Measurements from ENCODE around the gene HOXC6.

The HOXC6 gene

DNA sequence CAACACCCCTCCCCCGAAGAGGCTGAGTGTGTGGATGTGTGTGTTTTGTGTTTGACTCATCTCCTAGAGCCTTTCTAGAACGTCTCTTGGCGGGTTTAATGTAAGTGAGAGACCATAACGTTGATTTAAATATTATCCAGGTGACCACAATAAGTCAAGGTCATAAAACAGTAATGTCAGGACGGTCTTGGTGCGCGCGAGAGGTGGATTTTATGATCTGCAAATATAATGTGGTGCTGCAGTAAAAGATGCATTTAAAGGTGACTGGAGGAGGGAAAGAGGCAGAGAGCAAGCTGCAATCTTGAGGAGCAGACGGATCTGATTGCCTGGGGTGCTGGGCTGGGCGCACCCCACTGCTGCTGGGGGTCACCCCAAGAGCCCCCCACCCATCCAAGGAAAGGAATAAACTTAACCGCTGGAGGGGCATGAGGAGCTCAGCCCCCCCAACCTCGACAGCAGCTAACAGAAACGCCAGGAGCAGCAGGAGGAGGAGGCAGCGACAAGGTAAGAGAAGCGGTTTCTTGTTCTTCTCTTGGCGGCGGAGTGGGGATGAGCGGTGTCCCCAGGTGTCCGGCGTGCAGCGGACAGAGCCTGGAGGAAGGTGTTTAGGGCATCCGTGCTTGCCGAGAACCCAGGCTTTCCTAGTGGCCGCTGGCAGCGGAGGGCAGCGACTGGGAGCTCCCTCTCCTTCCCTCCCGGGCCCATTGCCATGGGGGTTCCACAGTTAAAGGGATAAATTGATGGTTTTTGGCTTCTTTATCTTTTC lies 37.7 kb upstream of the HOXC6 start:
- no peak for DNase-seq

DNA sequence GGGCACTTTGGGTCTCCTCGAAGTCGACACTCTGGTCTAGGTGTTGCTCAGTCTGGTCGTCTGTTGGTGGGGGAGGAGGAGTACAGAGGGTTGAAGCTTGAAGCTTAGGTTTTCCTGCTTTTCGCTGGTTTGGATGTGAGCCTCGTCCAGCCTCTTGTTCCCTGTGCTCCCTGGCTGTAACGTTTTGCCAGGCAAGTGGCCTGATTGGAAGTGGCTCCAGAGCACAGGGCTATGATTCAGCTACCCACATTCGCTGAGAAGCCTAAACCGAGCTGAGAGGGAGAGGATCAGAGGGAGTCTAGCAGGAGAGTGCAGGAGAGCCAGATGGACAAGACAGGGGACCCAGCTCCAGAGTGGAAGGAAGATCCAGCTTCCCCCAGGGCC lies 37.2 kb upstream of the HOXC6 start:
- DNase-seq: no peak

DNA sequence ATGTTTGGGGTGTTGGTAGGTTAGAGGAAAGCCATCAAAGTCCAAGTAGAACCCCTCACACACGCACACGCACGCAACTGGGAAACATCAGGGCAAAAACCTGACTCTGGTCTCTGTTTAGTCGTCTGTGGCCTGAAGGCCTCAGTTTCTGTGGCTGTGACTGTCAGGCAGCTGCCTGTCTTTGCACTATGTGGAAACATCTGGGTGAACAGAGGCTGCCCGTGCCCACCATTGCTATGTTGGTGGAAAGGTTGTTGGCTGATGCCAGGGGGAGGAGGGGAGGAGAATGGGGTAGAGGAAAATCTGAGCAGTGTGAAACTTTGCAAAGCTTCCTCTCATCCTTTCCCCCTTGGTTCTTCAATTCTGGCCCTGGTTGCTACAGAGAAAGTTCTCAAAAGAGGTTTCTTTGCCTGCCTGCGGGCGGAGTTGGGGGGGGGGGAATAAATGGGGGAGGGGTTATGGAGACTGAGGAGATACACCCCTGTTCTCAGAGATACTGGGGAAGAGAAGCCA lies 35.8 kb upstream of the HOXC6 start:
- no peak for DNase-seq

DNA sequence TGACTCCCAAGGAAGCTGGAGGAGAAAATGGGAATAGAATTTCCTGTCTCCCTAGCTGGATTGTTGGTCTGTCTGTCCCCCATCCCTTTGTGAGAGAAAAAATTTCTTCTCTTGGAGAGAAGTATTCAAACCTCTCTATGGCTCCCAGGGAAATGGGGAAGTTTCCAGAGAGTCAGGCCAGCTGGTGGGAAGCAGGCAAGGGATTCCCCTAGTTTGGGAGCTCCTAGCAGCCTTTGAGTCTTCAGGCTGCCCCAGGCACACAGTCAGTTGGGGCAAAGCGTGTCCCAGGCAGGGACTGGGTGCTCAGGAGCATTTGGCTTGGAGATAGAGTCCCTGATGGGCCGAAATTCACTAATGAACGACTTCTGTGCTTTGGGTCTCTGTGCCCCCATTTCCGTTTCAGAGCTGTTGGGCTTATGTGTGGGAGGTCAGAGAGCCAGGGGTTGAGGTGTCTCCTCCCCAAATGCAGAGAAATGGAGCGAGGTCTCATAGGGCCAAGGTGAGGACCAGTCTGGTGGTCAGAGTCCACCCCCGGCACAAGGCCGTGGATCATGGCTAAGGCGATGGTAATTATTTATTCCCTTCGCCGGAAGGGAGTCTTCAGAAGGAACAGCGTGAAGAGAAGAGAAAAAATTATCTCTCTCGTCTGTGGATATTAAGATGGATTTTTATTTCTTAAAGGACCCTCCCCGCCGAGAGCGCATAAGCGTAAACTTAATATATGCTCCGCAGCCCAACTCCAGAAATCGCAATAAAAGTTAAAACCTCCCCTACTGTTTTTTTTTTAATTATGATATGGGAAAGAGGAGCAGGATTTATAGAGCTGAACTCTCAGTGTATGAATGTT lies 34.9 kb upstream of the HOXC6 start:
- DNase-seq: no peak

DNA sequence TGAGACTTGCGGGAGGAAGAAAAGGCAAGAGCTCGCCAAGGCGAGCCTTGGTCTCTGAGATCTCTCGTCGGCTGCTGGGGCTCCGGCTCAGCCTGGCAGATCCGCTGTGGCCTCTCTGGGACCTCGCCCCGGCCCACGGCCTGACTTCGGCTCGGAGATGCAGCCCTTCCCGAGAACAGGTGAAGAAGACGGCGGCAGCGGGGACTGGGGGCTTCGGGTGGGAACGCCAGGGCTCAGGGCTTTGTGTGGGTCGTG lies 34.3 kb upstream of the HOXC6 start:
- no peak for DNase-seq

DNA sequence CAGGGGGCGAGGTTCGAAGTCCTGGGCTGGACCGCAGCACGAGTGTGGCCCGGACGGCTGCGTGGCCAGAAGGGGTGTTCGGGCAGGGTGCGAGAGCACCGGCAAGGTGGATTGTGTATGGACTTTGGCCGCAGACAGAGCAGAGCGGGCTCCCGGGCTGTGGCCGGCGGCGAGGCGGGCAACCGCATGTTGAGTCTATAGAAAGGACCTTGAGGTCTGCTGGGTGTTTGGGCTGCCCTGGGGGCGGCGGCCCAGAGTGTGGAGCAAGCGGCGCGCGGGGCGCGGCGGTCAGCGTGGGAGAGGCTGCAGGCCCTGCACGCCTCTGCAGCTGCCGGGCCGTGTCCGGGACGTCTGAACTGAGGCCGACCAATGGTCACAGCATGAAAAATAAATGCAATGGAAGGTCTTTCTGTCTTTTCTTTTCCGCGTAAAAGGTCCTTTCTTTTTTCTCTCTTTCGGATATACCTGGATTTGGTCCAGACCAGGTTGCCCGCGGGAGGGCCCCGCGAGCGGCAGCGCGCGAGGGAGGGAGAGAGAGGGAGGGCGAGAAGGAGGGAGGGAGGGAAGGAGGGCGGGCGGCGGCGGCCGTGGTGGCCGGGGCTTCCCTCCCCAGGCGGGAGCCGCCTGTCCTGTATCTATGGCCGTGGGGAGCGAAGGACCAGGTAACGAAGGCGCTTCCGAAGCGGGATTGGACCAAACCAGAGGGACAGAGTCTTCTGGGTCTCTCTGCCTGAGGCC lies 33.8 kb upstream of the HOXC6 start:
- DNase-seq: no peak

DNA sequence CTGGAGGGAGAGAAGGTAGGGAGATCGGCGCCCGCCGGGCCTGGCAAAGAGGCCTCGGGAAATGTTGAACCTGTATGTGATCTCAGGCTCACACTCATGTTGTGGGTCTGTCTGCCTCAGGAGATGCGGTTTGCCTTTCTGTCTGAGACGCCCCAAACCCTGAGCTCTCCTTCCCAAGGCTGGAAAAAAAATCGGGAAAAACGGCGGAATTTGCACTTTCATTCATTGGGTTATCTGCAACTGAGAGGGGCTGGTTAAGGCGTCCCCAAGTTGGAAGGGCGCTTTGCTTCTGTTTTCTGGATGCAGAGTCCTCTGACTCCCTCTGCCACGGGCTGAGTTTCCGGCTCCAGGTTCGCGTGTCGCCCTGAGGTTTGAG lies 33.2 kb upstream of the HOXC6 start:
- DNase-seq: no peak

DNA sequence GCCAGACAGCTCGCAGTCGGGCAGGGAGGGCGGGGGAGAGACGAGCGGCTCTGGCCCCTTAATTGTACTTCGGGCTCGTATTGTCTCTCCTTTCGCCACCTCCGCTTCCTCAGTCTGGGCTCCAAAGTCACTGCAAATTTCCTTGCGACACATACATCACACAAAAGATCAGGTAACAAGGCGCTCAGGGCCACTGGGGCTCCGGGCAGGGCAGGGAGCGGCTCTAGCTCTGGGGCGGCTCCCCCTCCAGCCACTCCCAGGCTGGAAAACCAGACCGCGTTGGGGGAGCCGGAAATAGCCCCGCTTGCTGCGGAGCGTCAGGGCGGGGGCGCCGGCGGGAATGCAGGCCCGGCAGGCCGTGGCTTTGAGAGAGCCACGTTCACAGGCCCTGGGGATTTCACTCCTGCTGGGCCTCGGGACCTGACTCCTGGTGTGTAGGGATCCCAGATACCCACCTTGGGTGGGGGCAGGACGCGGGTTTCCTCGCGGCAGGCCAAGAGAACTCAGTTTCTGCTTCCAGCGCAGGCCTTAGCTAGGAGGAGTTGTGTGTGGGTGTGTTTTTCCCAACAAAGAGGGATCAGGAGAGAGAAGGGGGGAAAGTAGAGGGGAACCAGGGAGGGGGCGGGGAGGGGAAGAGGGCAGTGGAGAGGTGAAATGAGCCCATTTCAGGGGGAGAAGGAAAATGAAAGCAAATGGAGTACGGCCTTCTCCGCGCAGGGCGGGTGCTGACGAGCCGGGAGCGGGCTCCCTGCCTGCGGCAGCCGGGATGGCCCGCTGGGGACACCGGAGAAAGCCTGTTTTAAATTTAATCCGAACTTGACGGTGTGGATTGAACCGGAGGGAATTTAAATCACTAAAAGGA lies 32.6 kb upstream of the HOXC6 start:
- DNase-seq: no peak

DNA sequence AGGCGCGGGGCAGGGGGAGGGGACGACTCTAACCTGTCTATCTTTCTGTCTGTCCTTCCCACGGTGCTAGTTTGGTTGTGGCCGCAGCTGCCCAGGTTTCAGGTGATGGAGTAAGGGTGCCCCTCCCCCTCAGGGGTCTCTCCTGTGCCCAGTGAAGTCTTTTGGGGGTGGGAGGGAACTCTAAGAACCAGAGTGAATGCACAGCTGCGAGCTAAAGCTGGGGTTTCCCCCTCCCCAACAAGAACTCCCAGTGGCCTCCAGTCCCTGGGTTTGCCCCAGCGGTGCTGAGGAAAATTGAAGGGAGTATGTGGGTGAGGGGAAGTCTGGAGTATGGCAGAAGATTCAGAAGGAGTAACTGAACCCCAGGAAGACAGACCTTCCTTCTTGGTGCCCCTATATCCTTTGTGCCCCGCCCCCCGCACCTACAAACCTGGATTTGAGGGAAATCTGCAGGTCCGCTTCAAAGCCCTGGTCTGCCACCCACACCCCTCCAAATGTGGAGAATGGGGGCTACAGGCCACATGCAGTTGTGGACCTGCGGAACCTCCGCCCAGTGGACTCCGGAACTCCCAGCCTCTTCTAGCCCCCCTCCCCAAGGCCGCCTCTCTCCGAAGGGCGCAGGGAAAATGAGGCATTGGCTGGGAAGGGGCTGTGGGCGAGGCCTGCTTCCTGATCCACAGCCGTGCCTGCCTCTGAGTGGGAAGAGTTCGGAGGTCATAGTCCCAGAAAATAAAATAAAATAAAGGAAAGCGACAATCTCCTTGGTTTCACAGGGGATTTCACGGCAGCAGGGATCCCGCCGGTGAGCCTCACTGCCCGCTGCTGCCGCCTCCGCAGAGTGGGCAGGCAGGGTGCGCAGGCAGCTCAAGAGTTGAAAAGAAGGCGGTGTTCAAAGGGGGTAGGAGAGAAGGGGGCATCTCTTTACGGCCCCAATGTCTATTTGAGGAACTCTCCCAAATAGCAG lies 31.7 kb upstream of the HOXC6 start:
- DNase-seq: no peak

DNA sequence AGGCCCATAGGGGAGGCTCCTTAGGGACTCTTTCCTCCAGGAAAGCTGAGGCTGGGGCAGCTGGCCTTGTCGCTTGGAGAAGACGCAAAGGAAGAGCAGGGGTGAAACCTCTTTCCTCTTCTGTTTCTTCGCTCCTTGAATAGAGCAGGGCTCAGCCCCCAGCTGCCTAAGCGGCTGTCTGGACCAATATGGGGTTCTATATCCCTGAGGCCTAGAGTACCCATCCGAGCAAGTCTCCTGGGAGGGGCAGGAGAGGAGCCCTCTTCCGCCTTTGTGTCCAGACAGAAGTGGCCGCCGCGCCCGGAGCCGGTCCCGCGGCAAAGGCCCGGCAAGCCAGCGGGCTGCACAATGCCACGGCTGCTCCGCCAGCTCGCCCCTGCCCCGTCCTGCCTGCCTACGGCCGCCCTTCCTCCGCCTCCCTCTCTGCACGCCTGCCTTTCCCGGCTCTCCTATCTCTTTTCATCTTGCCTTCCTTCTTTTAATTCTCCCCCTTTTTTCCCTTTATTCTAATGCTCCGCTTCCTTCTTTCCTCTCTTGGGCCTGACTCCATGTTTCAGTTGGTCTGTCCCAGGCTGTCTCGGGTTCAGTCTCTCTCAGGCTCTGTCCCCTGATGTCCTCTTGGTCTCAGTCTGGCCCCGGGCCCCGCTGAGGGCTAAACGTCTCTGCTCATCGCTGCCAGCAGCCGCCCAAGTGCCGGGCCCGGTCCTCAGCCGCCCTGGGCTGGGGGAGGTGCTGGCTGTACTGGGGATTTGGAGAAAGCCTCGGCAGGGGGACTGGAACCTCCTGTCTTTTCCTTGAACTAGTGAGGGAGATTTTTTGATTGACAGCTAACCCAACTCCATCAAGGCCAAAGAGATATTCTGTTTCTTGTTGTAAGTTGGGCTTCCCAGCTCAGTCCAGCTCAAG lies 30.8 kb upstream of the HOXC6 start:
- no peak for DNase-seq

DNA sequence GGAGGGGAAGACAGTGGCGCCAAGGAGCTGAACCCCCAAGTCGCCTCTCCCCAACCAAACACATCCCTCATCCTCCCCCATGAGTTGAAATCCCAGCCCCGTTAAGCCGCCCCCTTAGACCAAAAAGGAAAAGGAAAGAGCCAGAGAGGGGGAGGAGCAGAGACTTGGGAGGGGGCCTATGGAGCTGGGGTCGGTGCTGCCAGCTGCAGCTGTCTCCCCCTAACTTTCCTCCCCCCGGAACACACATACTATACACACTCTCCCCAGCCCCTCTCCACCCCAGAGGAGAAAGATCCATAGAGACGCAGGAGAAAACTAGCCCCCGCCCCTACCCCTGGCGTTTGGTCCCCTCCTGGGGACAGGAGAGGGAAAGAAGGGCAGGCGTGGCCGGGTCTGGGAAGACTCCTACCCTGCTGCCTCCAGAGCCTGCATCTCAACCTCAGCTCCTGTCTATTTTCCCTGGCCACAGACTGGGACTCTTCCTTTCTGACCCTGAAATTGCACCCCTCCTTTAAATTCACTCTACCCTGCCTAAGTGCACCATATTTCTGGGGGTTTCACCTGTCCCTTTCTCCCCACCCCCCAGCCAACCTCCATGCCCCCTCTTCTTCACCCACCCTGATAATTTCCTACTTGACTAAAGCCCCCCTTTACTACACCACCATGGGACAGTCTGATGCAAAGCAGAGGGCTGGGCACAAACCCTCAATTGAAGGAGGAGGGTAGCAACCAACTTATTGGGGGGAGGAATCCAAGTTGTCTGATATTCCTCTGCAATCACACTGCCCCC lies 29.9 kb upstream of the HOXC6 start:
- DNase-seq: no peak

DNA sequence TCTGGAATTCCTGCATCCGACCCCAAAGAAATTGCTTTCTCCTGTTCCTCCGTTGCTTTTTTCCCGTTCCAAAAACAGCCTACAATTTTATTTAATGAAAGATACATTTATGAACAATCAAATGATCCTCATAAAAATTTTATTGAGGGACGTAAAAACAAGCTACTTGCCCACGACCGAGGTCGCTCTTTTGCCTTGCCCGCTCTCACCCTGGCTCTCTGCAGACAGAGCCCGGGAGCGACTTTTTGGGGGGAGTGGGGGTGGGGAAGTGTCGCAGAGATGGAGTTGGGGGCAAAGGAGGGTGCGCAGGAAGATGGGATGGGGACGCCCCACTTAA lies 29.4 kb upstream of the HOXC6 start:
- DNase-seq: no peak

DNA sequence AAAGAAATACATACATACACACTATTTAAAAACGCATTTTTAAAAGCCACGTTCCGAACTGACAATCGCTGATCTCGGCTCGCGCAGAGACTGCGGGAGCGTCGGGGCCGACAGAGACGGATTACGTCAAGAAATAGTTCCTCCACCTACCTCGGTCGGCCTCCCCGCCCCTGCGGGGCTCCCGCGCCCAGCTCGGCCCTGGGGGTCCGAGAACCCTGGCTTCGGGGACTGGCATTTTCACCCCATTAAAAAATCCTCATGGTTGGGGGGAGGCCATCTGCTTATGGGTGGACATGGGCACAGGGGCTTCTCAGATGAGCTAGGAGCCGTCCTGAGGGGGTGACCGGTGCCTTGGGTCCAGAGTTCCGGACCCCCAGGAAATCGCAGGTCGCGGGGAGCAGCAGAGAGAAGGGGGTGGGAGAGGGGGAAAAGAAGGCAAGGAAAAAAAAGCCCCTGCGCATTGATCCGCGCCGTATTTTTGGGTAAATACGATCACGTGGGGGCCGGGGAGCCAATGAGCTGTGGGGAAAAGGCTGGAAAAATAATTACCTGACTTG lies 28.6 kb upstream of the HOXC6 start:
- no peak for DNase-seq

DNA sequence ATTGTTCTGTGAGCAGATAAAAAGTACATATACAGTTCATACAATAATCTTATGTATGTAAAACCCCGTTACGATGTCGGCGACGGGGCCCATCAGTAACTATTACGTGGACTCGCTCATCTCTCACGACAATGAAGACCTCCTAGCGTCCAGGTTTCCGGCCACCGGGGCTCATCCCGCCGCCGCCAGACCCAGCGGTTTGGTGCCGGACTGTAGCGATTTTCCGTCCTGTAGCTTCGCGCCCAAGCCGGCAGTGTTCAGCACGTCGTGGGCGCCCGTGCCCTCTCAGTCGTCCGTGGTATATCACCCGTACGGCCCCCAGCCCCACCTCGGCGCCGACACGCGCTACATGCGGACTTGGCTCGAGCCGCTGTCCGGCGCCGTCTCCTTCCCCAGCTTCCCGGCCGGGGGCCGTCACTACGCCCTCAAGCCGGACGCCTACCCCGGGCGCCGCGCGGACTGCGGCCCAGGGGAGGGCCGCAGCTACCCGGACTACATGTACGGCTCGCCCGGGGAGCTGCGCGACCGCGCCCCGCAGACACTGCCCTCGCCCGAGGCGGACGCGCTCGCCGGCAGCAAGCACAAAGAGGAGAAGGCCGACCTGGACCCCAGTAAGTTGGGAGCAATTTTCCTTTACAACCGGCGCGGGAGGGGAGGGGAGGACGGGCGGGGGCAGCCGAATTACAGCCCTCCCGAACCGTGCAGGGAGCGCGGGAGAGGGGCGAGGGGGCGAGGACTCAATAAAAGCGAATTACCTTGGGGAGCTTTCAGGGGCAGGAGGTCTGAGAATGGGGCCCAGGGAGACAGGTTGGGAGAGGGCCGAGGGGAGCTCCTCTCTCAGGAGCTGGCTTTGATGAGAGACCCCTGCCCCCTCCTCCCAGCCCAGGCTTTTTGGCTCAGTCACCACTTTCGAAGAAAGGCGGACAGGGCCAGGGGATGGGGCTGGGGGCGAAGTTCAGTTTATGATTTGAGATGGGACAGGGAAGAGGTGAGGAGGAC lies 27.8 kb upstream of the HOXC6 start, which contains the start of gene HOXC9:
HOXC9 (plus strand) TSS at position 46 of the 999 bp plus-strand sequence; CDS start at position 74, 28 bp downstream.
- no peak for DNase-seq

DNA sequence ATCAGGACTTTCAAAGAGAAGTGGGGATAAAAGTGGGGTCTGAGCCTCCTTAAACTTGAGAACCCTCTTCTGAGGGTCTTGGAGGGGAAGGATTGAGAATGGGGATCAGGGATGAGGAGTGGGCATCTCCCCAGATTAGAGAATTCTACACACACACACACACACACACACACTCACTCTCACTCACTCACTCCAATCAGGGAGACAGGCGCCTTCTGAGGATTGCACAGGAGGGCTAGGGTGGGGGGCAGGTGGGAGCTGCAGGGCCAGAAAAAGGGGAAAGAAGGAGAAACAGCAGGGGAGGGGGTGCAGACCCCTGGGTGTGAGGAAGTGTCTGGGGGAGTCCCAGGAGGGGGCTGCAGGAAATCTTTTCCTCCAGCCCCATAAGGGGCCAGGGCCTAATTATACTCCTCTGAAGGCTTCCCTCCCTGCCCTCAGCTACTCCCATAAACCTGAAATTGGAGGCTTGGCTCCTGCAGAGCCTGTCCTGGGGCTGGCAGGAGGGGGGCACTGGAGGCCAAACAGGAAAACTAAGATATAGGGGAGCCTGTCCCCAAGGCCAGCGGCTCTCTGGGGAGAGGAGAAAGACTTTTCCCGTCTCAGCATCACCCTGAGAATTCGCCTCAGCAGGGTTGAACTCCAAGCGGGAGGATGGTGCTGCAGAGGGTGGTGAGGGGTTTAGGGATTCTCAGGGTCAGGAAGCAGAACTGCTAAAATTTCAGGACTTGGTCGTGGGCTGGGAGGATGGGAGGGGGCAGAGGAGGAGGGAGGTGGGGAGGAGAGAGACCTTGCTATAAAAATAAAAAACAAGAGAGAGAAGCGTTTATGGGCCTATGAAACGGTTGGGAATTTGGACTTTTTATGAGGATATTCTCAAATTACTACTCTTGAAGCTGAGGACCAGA lies 26.7 kb upstream of the HOXC6 start:
- no peak for DNase-seq

DNA sequence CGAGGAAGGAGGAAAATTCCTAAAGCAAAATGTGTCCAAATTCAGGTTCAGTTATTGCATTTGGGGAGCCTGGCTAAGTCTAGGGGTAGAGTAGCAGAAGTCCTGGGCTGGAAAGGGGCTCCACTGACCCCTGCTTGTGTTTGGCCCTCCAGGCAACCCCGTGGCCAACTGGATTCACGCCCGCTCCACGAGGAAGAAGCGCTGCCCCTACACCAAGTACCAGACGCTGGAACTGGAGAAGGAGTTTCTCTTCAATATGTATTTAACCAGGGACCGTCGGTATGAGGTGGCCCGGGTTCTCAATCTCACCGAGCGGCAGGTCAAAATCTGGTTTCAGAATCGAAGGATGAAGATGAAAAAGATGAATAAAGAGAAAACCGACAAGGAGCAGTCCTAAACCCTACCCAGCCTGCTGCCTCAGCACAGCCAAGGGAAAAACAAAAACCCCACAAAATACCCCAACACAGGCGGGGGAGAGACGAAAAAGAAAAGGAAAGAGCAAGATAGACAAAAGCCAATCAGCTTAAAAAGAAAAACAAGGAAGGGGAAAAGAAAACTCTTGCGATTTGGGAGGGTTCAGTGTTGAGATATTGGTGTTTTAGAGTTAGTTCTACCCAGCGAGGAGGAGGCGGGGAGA lies 25.8 kb upstream of the HOXC6 start:
- DNase-seq: no peak
